Measurements from ENCODE around the gene DPH2.

DNA sequence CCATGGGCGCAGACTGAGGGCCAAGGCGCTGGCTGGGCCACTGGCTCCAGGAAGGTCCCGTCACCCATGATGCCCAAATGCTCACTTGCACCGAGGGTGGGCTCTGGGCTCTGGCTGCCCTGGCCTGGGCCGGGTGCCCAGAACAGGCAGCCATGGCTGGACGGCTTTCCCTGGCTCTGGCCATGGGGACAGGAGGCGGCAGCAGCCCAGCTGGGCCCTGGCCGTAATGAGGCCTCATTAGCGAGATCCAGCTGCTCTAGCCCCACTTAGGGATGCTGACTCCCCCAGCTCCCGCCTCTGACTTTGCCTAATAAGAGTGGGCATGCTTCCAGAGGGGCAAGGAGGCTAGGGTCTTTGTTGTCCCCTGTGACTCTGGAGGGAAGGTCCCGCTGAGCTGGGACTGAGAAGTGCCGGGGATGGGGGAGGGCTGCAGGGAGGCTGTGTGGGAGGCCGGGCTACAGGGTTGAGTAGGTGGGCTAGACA lies 49.7 kb downstream of the DPH2 start:
- no peak for TF ChIP-seq TAF1 (IDR thresholded peaks at IDR 0.05; ENCODE audit: low read depth)
- no peak for TF ChIP-seq CTCF (IDR thresholded peaks at IDR 0.05; ENCODE audit: poor library complexity, severe bottlenecking)
- no peak for TF ChIP-seq EP300 (conservative IDR thresholded peaks at IDR 0.05; ENCODE audit: poor library complexity, severe bottlenecking)
- no peak for TF ChIP-seq EZH2 (IDR thresholded peaks at IDR 0.05; ENCODE audit: borderline replicate concordance, insufficient read depth, low read length, poor library complexity, severe bottlenecking)
- TF ChIP-seq, protein P1, sequence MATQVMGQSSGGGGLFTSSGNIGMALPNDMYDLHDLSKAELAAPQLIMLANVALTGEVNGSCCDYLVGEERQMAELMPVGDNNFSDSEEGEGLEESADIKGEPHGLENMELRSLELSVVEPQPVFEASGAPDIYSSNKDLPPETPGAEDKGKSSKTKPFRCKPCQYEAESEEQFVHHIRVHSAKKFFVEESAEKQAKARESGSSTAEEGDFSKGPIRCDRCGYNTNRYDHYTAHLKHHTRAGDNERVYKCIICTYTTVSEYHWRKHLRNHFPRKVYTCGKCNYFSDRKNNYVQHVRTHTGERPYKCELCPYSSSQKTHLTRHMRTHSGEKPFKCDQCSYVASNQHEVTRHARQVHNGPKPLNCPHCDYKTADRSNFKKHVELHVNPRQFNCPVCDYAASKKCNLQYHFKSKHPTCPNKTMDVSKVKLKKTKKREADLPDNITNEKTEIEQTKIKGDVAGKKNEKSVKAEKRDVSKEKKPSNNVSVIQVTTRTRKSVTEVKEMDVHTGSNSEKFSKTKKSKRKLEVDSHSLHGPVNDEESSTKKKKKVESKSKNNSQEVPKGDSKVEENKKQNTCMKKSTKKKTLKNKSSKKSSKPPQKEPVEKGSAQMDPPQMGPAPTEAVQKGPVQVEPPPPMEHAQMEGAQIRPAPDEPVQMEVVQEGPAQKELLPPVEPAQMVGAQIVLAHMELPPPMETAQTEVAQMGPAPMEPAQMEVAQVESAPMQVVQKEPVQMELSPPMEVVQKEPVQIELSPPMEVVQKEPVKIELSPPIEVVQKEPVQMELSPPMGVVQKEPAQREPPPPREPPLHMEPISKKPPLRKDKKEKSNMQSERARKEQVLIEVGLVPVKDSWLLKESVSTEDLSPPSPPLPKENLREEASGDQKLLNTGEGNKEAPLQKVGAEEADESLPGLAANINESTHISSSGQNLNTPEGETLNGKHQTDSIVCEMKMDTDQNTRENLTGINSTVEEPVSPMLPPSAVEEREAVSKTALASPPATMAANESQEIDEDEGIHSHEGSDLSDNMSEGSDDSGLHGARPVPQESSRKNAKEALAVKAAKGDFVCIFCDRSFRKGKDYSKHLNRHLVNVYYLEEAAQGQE (IDR thresholded peaks at IDR 0.05; ENCODE audit: borderline replicate concordance) = no peak
- TF ChIP-seq MXI1 (conservative IDR thresholded peaks at IDR 0.05; ENCODE audit: poor library complexity, severe bottlenecking) = no peak
- no peak for TF ChIP-seq SMC3 (conservative IDR thresholded peaks at IDR 0.05; ENCODE audit: poor library complexity)
